Osteocyte (in vitro differentiated cells): Measurements from ENCODE around the gene MED29. TPM values are rescaled to one million over a fixed set of nuclear protein-coding genes. Genes with fewer than 3 reads are reported as not detected.

Experiments used
- DNase-seq: peaks from one replicate; pipeline ENCODE4 v3.0.0; 2021; ENCODE audit warnings: mixed read lengths; ENCODE audit not compliant: unreplicated experiment; ENCODE audit errors: extremely low spot score
- H3K27ac Mint-ChIP-seq: one replicate; pipeline ENCODE4 v1.8.0; 2021; ENCODE audit warnings: mild to moderate bottlenecking, mixed read lengths; ENCODE audit not compliant: unreplicated experiment
- H3K27me3 Mint-ChIP-seq: one replicate; pipeline ENCODE4 v1.8.0; 2021; ENCODE audit warnings: mixed read lengths; ENCODE audit not compliant: unreplicated experiment
- H3K36me3 Mint-ChIP-seq: one replicate; pipeline ENCODE4 v1.8.0; 2021; ENCODE audit warnings: mixed read lengths; ENCODE audit not compliant: unreplicated experiment
- H3K4me1 Mint-ChIP-seq: one replicate; pipeline ENCODE4 v1.8.0; 2021; ENCODE audit warnings: mixed read lengths; ENCODE audit not compliant: unreplicated experiment
- H3K4me3 Mint-ChIP-seq: one replicate; pipeline ENCODE4 v1.8.0; 2021; ENCODE audit warnings: mild to moderate bottlenecking, moderate library complexity, mixed read lengths; ENCODE audit not compliant: unreplicated experiment
- H3K9me3 Mint-ChIP-seq: one replicate; pipeline ENCODE4 v1.8.0; 2021; ENCODE audit warnings: mixed read lengths; ENCODE audit not compliant: unreplicated experiment
- CTCF ChIP-seq: fragments of 200-600 bp; sonication (generic); IDR thresholded peaks from 2 replicates; pipeline ENCODE4 v1.5.0; 2021; ENCODE audit warnings: antibody characterized with exemption, mild to moderate bottlenecking, moderate library complexity
- total RNA-seq: library from RNA; stranded (reverse); gene quantifications from 2 replicates; pipeline ENCODE4 v1.2.1, GENCODE V29; 2021

Gene MED29
- total RNA-seq, 1 donor from 2014 or later = 37.1 TPM

GRCh38 chr19:39347332-39348164, 43.6 kb upstream of the MED29 start:
- Mint-ChIP-seq H3K4me1 (peaks cover 43% of the 10 kb centered on the region), H3K27me3 (no peaks in the 10 kb centered on the region), H3K36me3 (peaks cover 22% of the 10 kb centered on the region), H3K27ac (no peak overlapping the region), H3K4me3 (no peak overlapping the region), H3K9me3 (no peaks in the 10 kb centered on the region)
- DNase-seq = no peak
- TF ChIP-seq CTCF = no peak

- H3K36me3 Mint-ChIP-seq = peaks cover 27% of the 10 kb centered on the region
- H3K27me3 Mint-ChIP-seq = no peaks in the 10 kb centered on the region
- DNase-seq = no peak
- TF ChIP-seq CTCF = no peak
- no peak overlapping the region for H3K27ac Mint-ChIP-seq
- H3K4me3 Mint-ChIP-seq = no peak overlapping the region
- H3K4me1 Mint-ChIP-seq = peaks cover 29% of the 10 kb centered on the region
- no peaks in the 10 kb centered on the region for H3K9me3 Mint-ChIP-seq
Measured at GRCh38 chr19:39349326-39349725, 41.9 kb upstream of the MED29 start.

- Mint-ChIP-seq H3K36me3 (peaks cover 32% of the 10 kb centered on the region), H3K4me3 (no peak overlapping the region), H3K27me3 (no peaks in the 10 kb centered on the region), H3K4me1 (peaks cover 20% of the 10 kb centered on the region), H3K9me3 (no peaks in the 10 kb centered on the region), H3K27ac (no peak overlapping the region)
- no peak for TF ChIP-seq CTCF
- no peak for DNase-seq
Measured at GRCh38 chr19:39350156-39350555, 41.0 kb upstream of the MED29 start.

- Mint-ChIP-seq H3K4me1 (peaks cover 14% of the 10 kb centered on the region), H3K4me3 (no peak overlapping the region), H3K27me3 (no peaks in the 10 kb centered on the region), H3K9me3 (no peaks in the 10 kb centered on the region), H3K36me3 (peaks cover 38% of the 10 kb centered on the region), H3K27ac (no peak overlapping the region)
- DNase-seq = no peak
- no peak for TF ChIP-seq CTCF
Measured at GRCh38 chr19:39351537-39352064, 39.6 kb upstream of the MED29 start.
